HepG2 (cell line): Measurements from ENCODE around the gene GPR162. TPM values are rescaled to one million over a fixed set of nuclear protein-coding genes. Genes with fewer than 3 reads are reported as not detected.

Experiments
- GFI1 ChIP-seq: sonication (generic); formaldehyde crosslinking; IDR thresholded peaks from 2 replicates; pipeline ENCODE4 v1.5.0; 2020; ENCODE audit warnings: missing genetic modification reagents, mild to moderate bottlenecking, borderline replicate concordance
- GLMP ChIP-seq: sonication (generic); formaldehyde crosslinking; IDR thresholded peaks from 2 replicates; pipeline ENCODE4 v1.9.0; 2021; ENCODE audit warnings: missing genetic modification reagents, mild to moderate bottlenecking, borderline replicate concordance
- IKZF4 ChIP-seq: sonication (generic); formaldehyde crosslinking; IDR thresholded peaks from 2 replicates; pipeline ENCODE4 v1.5.1; 2020; ENCODE audit warnings: borderline replicate concordance, mild to moderate bottlenecking, low read depth, missing genetic modification reagents; ENCODE audit errors: not compliant biosample characterization
- MIER3 ChIP-seq: IDR thresholded peaks from 2 replicates; pipeline ENCODE4 v1.6.1; 2016; ENCODE audit warnings: missing compliant biosample characterization, borderline replicate concordance
- MXD4 ChIP-seq: IDR thresholded peaks from 2 replicates; pipeline ENCODE4 v1.6.1; 2016; ENCODE audit warnings: mild to moderate bottlenecking, missing biosample characterization, missing genetic modification reagents
- NONO ChIP-seq, 2 experiments: fragments of 450-650 bp in 1 of 2; sonication (generic) in 1 of 2; formaldehyde crosslinking in 1 of 2; IDR thresholded peaks in 1 of 2; conservative IDR thresholded peaks in 1 of 2; 2 replicates each; pipeline versions ENCODE4 v1.6.1 to v1.8.0; 2017 to 2022; ENCODE audit warnings: mild to moderate bottlenecking in 1 of 2, missing genetic modification reagents in 1 of 2, moderate library complexity in 1 of 2
- ONECUT2 ChIP-seq: sonication (generic); formaldehyde crosslinking; IDR thresholded peaks from 2 replicates; pipeline ENCODE4 v1.4.0; 2020; ENCODE audit warnings: missing genetic modification reagents
- PRDM15 ChIP-seq: sonication (generic); formaldehyde crosslinking; IDR thresholded peaks from 2 replicates; pipeline ENCODE4 v1.4.0; 2020; ENCODE audit warnings: missing genetic modification reagents
- SP1 ChIP-seq, 2 experiments: fragments of 450-650 bp in 1 of 2; sonication (generic) in 1 of 2; formaldehyde crosslinking in 1 of 2; IDR thresholded peaks; 2 replicates each; pipeline versions ENCODE4 v1.4.0 to v1.6.1; 2016 to 2020; ENCODE audit warnings: missing genetic modification reagents in 1 of 2
- YY1 ChIP-seq: IDR thresholded peaks from 2 replicates; pipeline ENCODE4 v1.6.1; 2011; ENCODE audit warnings: low read length, low read depth, moderate library complexity, mild to moderate bottlenecking; ENCODE audit not compliant: insufficient read depth, insufficient replicate concordance
- ZNF12 ChIP-seq: sonication (generic); formaldehyde crosslinking; IDR thresholded peaks from 2 replicates; pipeline ENCODE4 v1.5.0; 2020; ENCODE audit warnings: missing genetic modification reagents
- ZNF260 ChIP-seq: sonication (generic); formaldehyde crosslinking; IDR thresholded peaks from 2 replicates; pipeline ENCODE4 v1.4.0; 2020; ENCODE audit warnings: missing genetic modification reagents, low read depth, mild to moderate bottlenecking, borderline replicate concordance
- ZNF367 ChIP-seq: sonication (generic); formaldehyde crosslinking; IDR thresholded peaks from 2 replicates; pipeline ENCODE4 v1.4.0; 2020; ENCODE audit warnings: missing genetic modification reagents, borderline replicate concordance
- ZNF558 ChIP-seq: sonication (generic); formaldehyde crosslinking; IDR thresholded peaks from 2 replicates; pipeline ENCODE4 v1.9.0; 2022; ENCODE audit warnings: mild to moderate bottlenecking, missing genetic modification reagents, borderline replicate concordance
- ZNF629 ChIP-seq: sonication (generic); formaldehyde crosslinking; conservative IDR thresholded peaks from 2 replicates; pipeline ENCODE4 v1.5.0; 2020; ENCODE audit warnings: missing genetic modification reagents
- ZNF770 ChIP-seq: sonication (generic); formaldehyde crosslinking; IDR thresholded peaks from 2 replicates; pipeline ENCODE4 v1.5.0; 2020; ENCODE audit warnings: mild to moderate bottlenecking, missing genetic modification reagents
- polyA plus RNA-seq, 8 experiments: library from polyadenylated mRNA; depleted of rRNA in 3 of 8; stranded (reverse) in 7 of 8; unstranded in 1 of 8; fragments of >200 nt; fragmentation: Illumina TruSeq in 4 of 8; extraction: Trizol in 4 of 8; gene quantifications; 2 replicates each; pipeline versions ENCODE4 v1.2.1 to v1.2.3, GENCODE V29; 2011 to 2016; ENCODE audit warnings: low read depth in 4 of 8, missing spikeins in 1 of 8, mixed read lengths in 1 of 8; ENCODE audit not compliant: insufficient read depth in 1 of 8
- total RNA-seq, 5 experiments: library from RNA; depleted of rRNA; stranded (reverse); fragments of >200 nt; fragmentation: Illumina TruSeq; extraction: Trizol; gene quantifications; 2 replicates each; pipeline ENCODE4 v1.2.3, GENCODE V29; 2016; ENCODE audit warnings: low read depth in 1 of 5
- TF ChIP-seq, protein P1 (sequence below): sonication (generic); formaldehyde crosslinking; IDR thresholded peaks from 2 replicates; pipeline ENCODE4 v1.4.0; 2020; ENCODE audit warnings: mild to moderate bottlenecking, missing genetic modification reagents
- TF ChIP-seq, protein P2 (sequence below): sonication (generic); formaldehyde crosslinking; IDR thresholded peaks from 2 replicates; pipeline ENCODE4 v1.4.0; 2020; ENCODE audit warnings: missing genetic modification reagents, mild to moderate bottlenecking, borderline replicate concordance

Gene GPR162
- total and polyA plus RNA-seq, 2 of the 13 experiments (the other 11 are each of a cell fraction or from before 2014, with no cell fraction given): 0.08 TPM; not detected in 1

GRCh38 chr12:6871052-6871957 lies 49.7 kb downstream of the GPR162 start (continued):
- TF ChIP-seq PRDM15 (CRISPR knock-in tag): no peak
- TF ChIP-seq IKZF4: no peak
- no peak for TF ChIP-seq ZNF367 (CRISPR knock-in tag)
- TF ChIP-seq ONECUT2 (CRISPR knock-in tag): no peak
- TF ChIP-seq ZNF770: no peak
- TF ChIP-seq GLMP (CRISPR knock-in tag): no peak
- TF ChIP-seq, protein P1, sequence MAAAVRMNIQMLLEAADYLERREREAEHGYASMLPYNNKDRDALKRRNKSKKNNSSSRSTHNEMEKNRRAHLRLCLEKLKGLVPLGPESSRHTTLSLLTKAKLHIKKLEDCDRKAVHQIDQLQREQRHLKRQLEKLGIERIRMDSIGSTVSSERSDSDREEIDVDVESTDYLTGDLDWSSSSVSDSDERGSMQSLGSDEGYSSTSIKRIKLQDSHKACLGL (CRISPR knock-in tag): no peak
- no peak for TF ChIP-seq YY1
- no peak for TF ChIP-seq MXD4 (CRISPR knock-in tag)
- no peak for TF ChIP-seq ZNF12 (CRISPR knock-in tag)
- TF ChIP-seq, protein P2, sequence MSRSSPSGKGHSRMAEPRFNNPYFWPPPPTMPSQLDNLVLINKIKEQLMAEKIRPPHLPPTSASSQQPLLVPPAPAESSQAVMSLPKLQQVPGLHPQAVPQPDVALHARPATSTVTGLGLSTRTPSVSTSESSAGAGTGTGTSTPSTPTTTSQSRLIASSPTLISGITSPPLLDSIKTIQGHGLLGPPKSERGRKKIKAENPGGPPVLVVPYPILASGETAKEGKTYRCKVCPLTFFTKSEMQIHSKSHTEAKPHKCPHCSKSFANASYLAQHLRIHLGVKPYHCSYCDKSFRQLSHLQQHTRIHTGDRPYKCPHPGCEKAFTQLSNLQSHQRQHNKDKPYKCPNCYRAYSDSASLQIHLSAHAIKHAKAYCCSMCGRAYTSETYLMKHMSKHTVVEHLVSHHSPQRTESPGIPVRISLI (CRISPR knock-in tag): no peak
- no peak for TF ChIP-seq MIER3 (CRISPR knock-in tag)
- 0 out of 2 replicates have a peak, but pooled peaks have one; percentile 20 for TF ChIP-seq ZNF558 (CRISPR knock-in tag)
- no peak for TF ChIP-seq GFI1 (CRISPR knock-in tag)
- no peak for TF ChIP-seq NONO (IDR thresholded peaks at IDR 0.05)
- peak; percentile 46; the same call in 1 of the 2 replicates for TF ChIP-seq NONO (CRISPR knock-in tag; conservative IDR thresholded peaks at IDR 0.05)
- no peak for TF ChIP-seq ZNF629 (CRISPR knock-in tag)
- no peak for TF ChIP-seq SP1 (IDR thresholded peaks at IDR 0.05)
- TF ChIP-seq SP1 (CRISPR knock-in tag; IDR thresholded peaks at IDR 0.05): no peak
- TF ChIP-seq ZNF260 (CRISPR knock-in tag): no peak
